Measurements from ENCODE around the gene TTC39A. TPM values are rescaled to one million over a fixed set of nuclear protein-coding genes. Genes with fewer than 3 reads are reported as not detected.

TTC39A gene
- total and polyA plus RNA-seq, 2 donors (not counting 1 experiment from before 2014, with no cell fraction given) = not detected

GRCh38 chr1:51304360-51304759 lies 26.0 kb downstream of the TTC39A start:
- no peak overlapping the region for H3K4me3 Mint-ChIP-seq
- H3K4me1 Mint-ChIP-seq = peaks cover 2% of the 10 kb centered on the region
- intact Hi-C loops (cut with micrococcal nuclease) = no loop called here
- ChIA-PET CTCF (interaction anchor here (1.0 to 2.3 kb wide), 2 partner anchors 8 to 9 kb away, joined by 3 to 13 read pairs; no protein-coding TSS in a partner anchor), POLR2A (no interaction called here)
- Histone ChIP-seq H3K4me3 (ENCODE audit: control extremely low read depth in 1 of 5, extremely low read depth in 1 of 5, insufficient read depth in 1 of 5, low read depth in 2 of 5, low read length in 4 of 5) (no peak overlapping the region), H3K79me2 (ENCODE audit: control insufficient read depth, insufficient read depth, low read length) (no peaks in the 10 kb centered on the region), H3K9me3 (ENCODE audit: control extremely low read depth in 1 of 3, control insufficient read depth in 2 of 3, insufficient read depth in 1 of 3, low read length in 2 of 3) (peaks cover 0 to 1% (median 0%) of the 10 kb centered on the region in 3 donors), H3K27ac (ENCODE audit: low read length in 2 of 2) (no peak overlapping the region), H3K27me3 (replicated peaks in 1 of 4; ENCODE audit: control extremely low read depth in 1 of 4, control insufficient read depth in 3 of 4, insufficient read depth in 4 of 4, low read length in 3 of 4) (no peaks in the 10 kb centered on the region), H3K4me1 (ENCODE audit: control insufficient read depth in 2 of 2, insufficient read depth in 2 of 2, low read length in 2 of 2) (peaks cover 3 to 5% of the 10 kb centered on the region in 2 donors), H3K36me3 (replicated peaks in 1 of 2; ENCODE audit: control extremely low read depth in 1 of 2, control insufficient read depth in 1 of 2, extremely low read depth in 1 of 2, insufficient read depth in 2 of 2, low read length in 1 of 2) (no peaks in the 10 kb centered on the region), H3K4me2 (replicated peaks; ENCODE audit: low read depth, low read length, poor library complexity, severe bottlenecking) (no peak overlapping the region), H4K20me1 (ENCODE audit: control insufficient read depth, insufficient read depth, low read length, poor library complexity, severe bottlenecking) (no peaks in the 10 kb centered on the region), H2AFZ (ENCODE audit: insufficient read depth, low read depth, low read length, poor library complexity, severe bottlenecking) (no peak overlapping the region), H3K9ac (ENCODE audit: low read length) (no peak overlapping the region)
- ATAC-seq (ENCODE audit: low read depth) = no peak
- WGBS (ENCODE audit: insufficient coverage) = no CpG with 5 or more reads among the region's 1 CpG
- H3K27me3 Mint-ChIP-seq = no peaks in the 10 kb centered on the region
- H3K27ac Mint-ChIP-seq = no peak overlapping the region
- TF ChIP-seq EZH2 (IDR thresholded peaks at IDR 0.05; ENCODE audit: borderline replicate concordance, insufficient read depth, low read depth, low read length, poor library complexity, severe bottlenecking) = no peak
- TF ChIP-seq CTCF (IDR thresholded peaks at IDR 0.05) = no peak
- no peaks in the 10 kb centered on the region for H3K9me3 Mint-ChIP-seq (ENCODE audit: insufficient read depth)
- DNase-seq = no peak

GRCh38 chr1:51303751-51304251 lies 26.6 kb downstream of the TTC39A start:
- no peaks in the 10 kb centered on the region for H4K20me1 ChIP-seq (ENCODE audit: control insufficient read depth, insufficient read depth, low read length, poor library complexity, severe bottlenecking)
- DNase-seq (no peak), ATAC-seq (ENCODE audit: low read depth) (no peak)
- H3K4me2 ChIP-seq (replicated peaks; ENCODE audit: low read depth, low read length, poor library complexity, severe bottlenecking) = peak overlapping the region; percentile 52
- ChIA-PET POLR2A (no interaction called here), CTCF (interaction anchor here (1.0 kb wide), 1 partner anchor 9 kb away, joined by 3 read pairs; no protein-coding TSS in a partner anchor)
- Mint-ChIP-seq H3K27me3 (no peaks in the 10 kb centered on the region), H3K4me1 (peaks cover 2% of the 10 kb centered on the region), H3K9me3 (ENCODE audit: insufficient read depth) (no peaks in the 10 kb centered on the region), H3K27ac (no peak overlapping the region), H3K4me3 (peak overlapping the region; percentile 35)
- H3K9me3 ChIP-seq (ENCODE audit: control extremely low read depth in 1 of 3, control insufficient read depth in 2 of 3, insufficient read depth in 1 of 3, low read length in 2 of 3) = peaks cover 0 to 6% (median 0%) of the 10 kb centered on the region in 3 donors
- TF ChIP-seq CTCF (IDR thresholded peaks at IDR 0.05) (no peak), EZH2 (IDR thresholded peaks at IDR 0.05; ENCODE audit: borderline replicate concordance, insufficient read depth, low read depth, low read length, poor library complexity, severe bottlenecking) (no peak)
- peak overlapping the region; percentile 72 for H2AFZ ChIP-seq (ENCODE audit: insufficient read depth, low read depth, low read length, poor library complexity, severe bottlenecking)
- WGBS (ENCODE audit: insufficient coverage) = 45% methylated on average over 5 of the region's 8 CpGs
- no peak overlapping the region for H3K4me3 ChIP-seq (ENCODE audit: control extremely low read depth in 1 of 5, extremely low read depth in 1 of 5, insufficient read depth in 1 of 5, low read depth in 2 of 5, low read length in 4 of 5)
- no peaks in the 10 kb centered on the region for H3K79me2 ChIP-seq (ENCODE audit: control insufficient read depth, insufficient read depth, low read length)
- H3K27me3 ChIP-seq (replicated peaks in 1 of 4; ENCODE audit: control extremely low read depth in 1 of 4, control insufficient read depth in 3 of 4, insufficient read depth in 4 of 4, low read length in 3 of 4) = no peaks in the 10 kb centered on the region
- H3K36me3 ChIP-seq (replicated peaks in 1 of 2; ENCODE audit: control extremely low read depth in 1 of 2, control insufficient read depth in 1 of 2, extremely low read depth in 1 of 2, insufficient read depth in 2 of 2, low read length in 1 of 2) = no peaks in the 10 kb centered on the region
- intact Hi-C loops (cut with micrococcal nuclease) = no loop called here
- no peak overlapping the region for H3K27ac ChIP-seq (ENCODE audit: low read length in 2 of 2)
- H3K4me1 ChIP-seq (ENCODE audit: control insufficient read depth in 2 of 2, insufficient read depth in 2 of 2, low read length in 2 of 2) = peaks cover 3 to 5% of the 10 kb centered on the region in 2 donors
- no peak overlapping the region for H3K9ac ChIP-seq (ENCODE audit: low read length)
